CD4-positive, alpha-beta memory T cell (primary cell): ENCODE measurements around the gene KLRF1. TPM values are rescaled to one million over a fixed set of nuclear protein-coding genes. Genes with fewer than 3 reads are reported as not detected.

Experiments
- CTCF ChIA-PET: fragments of 350-600 bp; sonication (Branson Sonifier 250); formaldehyde crosslinking; loops from one replicate; lab custom pipeline; 2021; ENCODE audit warnings: inconsistent platforms; ENCODE audit not compliant: partially characterized antibody; lab: Charles Lee
- POLR2A ChIA-PET: fragments of 350-600 bp; sonication (Branson Sonifier 250); formaldehyde crosslinking; loops from one replicate; lab custom pipeline; 2021; ENCODE audit not compliant: partially characterized antibody; lab: Charles Lee
- DNase-seq, 5 donors: peaks; one replicate each; pipeline versions ENCODE4 v3.0.0 to v3.0.0-alpha.2; 2020 to 2022; ENCODE audit warnings: mixed read lengths in 1 of 5
- H3K27ac ChIP-seq: one replicate; pipeline ENCODE4 v1.7.0; 2013; ENCODE audit warnings: low read depth, low read length
- H3K27me3 ChIP-seq: 2 replicates; pipeline ENCODE4 v1.7.0; 2013; ENCODE audit warnings: mild to moderate bottlenecking, low read length, moderate library complexity; ENCODE audit not compliant: insufficient read depth
- H3K36me3 ChIP-seq: 2 replicates; pipeline ENCODE4 v1.7.0; 2013; ENCODE audit warnings: mild to moderate bottlenecking, low read length, moderate library complexity; ENCODE audit not compliant: insufficient read depth
- H3K4me1 ChIP-seq: 2 replicates; pipeline ENCODE4 v1.7.0; 2013; ENCODE audit warnings: mild to moderate bottlenecking, low read length, moderate library complexity; ENCODE audit not compliant: insufficient read depth
- H3K4me3 ChIP-seq, 2 donors: one replicate each; pipeline ENCODE4 v1.7.0; 2013; ENCODE audit warnings: low read length in 2 of 2, mild to moderate bottlenecking in 1 of 2
- H3K9me3 ChIP-seq, 2 donors: one replicate each; pipeline ENCODE4 v1.7.0; 2013; ENCODE audit warnings: low read length in 2 of 2, control low read depth in 1 of 2; ENCODE audit not compliant: control insufficient read depth in 1 of 2
- H3K27ac Mint-ChIP-seq, 7 donors: one replicate each; pipeline ENCODE4 v1.8.0; 2020 to 2021; ENCODE audit warnings: mixed read lengths in 7 of 7, mild to moderate bottlenecking in 6 of 7, inconsistent platforms in 3 of 7, moderate library complexity in 3 of 7
- H3K27me3 Mint-ChIP-seq, 2 donors: one replicate each; pipeline ENCODE4 v1.8.0; 2020 to 2021; ENCODE audit warnings: mixed read lengths in 2 of 2
- H3K36me3 Mint-ChIP-seq, 2 donors: one replicate each; pipeline ENCODE4 v1.8.0; 2020 to 2021; ENCODE audit warnings: mixed read lengths in 2 of 2, inconsistent platforms in 1 of 2, mild to moderate bottlenecking in 1 of 2
- H3K4me1 Mint-ChIP-seq, 4 donors: one replicate each; pipeline ENCODE4 v1.8.0; 2020 to 2021; ENCODE audit warnings: mixed read lengths in 4 of 4, mild to moderate bottlenecking in 1 of 4
- H3K4me3 Mint-ChIP-seq, 8 donors: one replicate each; pipeline ENCODE4 v1.8.0; 2020 to 2021; ENCODE audit warnings: mixed read lengths in 8 of 8, mild to moderate bottlenecking in 7 of 8, moderate library complexity in 6 of 8, inconsistent platforms in 3 of 8
- H3K9me3 Mint-ChIP-seq, 8 donors: one replicate each; pipeline ENCODE4 v1.8.0; 2020 to 2021; ENCODE audit warnings: mixed read lengths in 8 of 8, mild to moderate bottlenecking in 5 of 8, inconsistent platforms in 3 of 8, moderate library complexity in 1 of 8
- intact Hi-C: fragments of 100-400 bp; cut with micrococcal nuclease; formaldehyde crosslinking; loops from one replicate; pipeline ENCODE4 v1.15.1; 2023
- polyA plus RNA-seq, 2 donors: library from polyadenylated mRNA; unstranded; fragments of 300-500 nt; fragmentation: Illumina TruSeq; gene quantifications; one replicate each; pipeline ENCODE4 v1.2.3, GENCODE V29; 2021
- total RNA-seq, 2 experiments: library from RNA; stranded (reverse); gene quantifications; one replicate each; pipeline ENCODE4 v1.2.3, GENCODE V29; 2021

Gene KLRF1
- total and polyA plus RNA-seq, 4 experiments from 2014 or later, result 0.28 to 1.1 (median 0.40) TPM

- Histone ChIP-seq H3K9me3 (no peaks in the 10 kb centered on the region), H3K27me3 (no peaks in the 10 kb centered on the region), H3K36me3 (no peaks in the 10 kb centered on the region), H3K4me1 (peaks cover 11% of the 10 kb centered on the region), H3K4me3 (no peak overlapping the region), H3K27ac (no peak overlapping the region)
- CTCF ChIA-PET, result interaction anchor here (0.7 kb wide), 1 partner anchor 11 kb away, joined by 3 read pairs; no protein-coding TSS in a partner anchor
- Mint-ChIP-seq H3K9me3 (peaks cover 0 to 2% (median 0%) of the 10 kb centered on the region in 8 donors), H3K27ac (peak overlapping the region in 1 of 7 donors; percentile 73), H3K36me3 (no peaks in the 10 kb centered on the region), H3K4me1 (peaks cover 6 to 23% (median 15%) of the 10 kb centered on the region in 4 donors), H3K27me3 (no peaks in the 10 kb centered on the region), H3K4me3 (no peak overlapping the region)
- DNase-seq, result no peak
- intact Hi-C loops, result no loop called here
- POLR2A ChIA-PET, result no interaction called here
Observed at GRCh38 chr12:9786726-9787717, 40.3 kb upstream of the KLRF1 start.

GRCh38 chr12:9792185-9792900, 34.9 kb upstream of the KLRF1 start:
- Histone ChIP-seq H3K27me3 (no peaks in the 10 kb centered on the region), H3K4me3 (no peak overlapping the region), H3K4me1 (peaks cover 55% of the 10 kb centered on the region), H3K27ac (no peak overlapping the region), H3K36me3 (no peaks in the 10 kb centered on the region), H3K9me3 (no peaks in the 10 kb centered on the region)
- peak overlapping the region in 1 of 7 donors; percentile 52 for H3K27ac Mint-ChIP-seq
- DNase-seq, result no peak
- intact Hi-C loops, result no loop called here
- no peaks in the 10 kb centered on the region for H3K36me3 Mint-ChIP-seq
- peaks cover 0 to 2% of the 10 kb centered on the region in 2 donors for H3K27me3 Mint-ChIP-seq
- H3K4me3 Mint-ChIP-seq, result peak overlapping the region in 1 of 8 donors; percentile 16
- CTCF ChIA-PET, result interaction anchor here (0.9 to 1.7 kb wide), 3 partner anchors 16 to 42 kb away, joined by 3 to 19 read pairs (median 3); no protein-coding TSS in a partner anchor
- peaks cover 32 to 56% (median 44%) of the 10 kb centered on the region in 4 donors for H3K4me1 Mint-ChIP-seq
- POLR2A ChIA-PET, result interaction anchor here (0.9 to 1.8 kb wide), 4 partner anchors 10 to 34 kb away, joined by 3 to 9 read pairs (median 4); partner anchors contain the start of gene CD69
- H3K9me3 Mint-ChIP-seq, result peaks cover 0 to 2% (median 0%) of the 10 kb centered on the region in 8 donors

- Histone ChIP-seq H3K36me3 (no peaks in the 10 kb centered on the region), H3K4me1 (peaks cover 57% of the 10 kb centered on the region), H3K27ac (no peak overlapping the region), H3K4me3 (no peak overlapping the region), H3K9me3 (no peaks in the 10 kb centered on the region), H3K27me3 (no peaks in the 10 kb centered on the region)
- DNase-seq, result no peak
- peak overlapping the region in 1 of 7 donors; percentile 86 for H3K27ac Mint-ChIP-seq
- peak overlapping the region in 5 of 8 donors; percentile 9 to 84 (median 58) for H3K4me3 Mint-ChIP-seq
- H3K4me1 Mint-ChIP-seq, result peaks cover 34 to 52% (median 47%) of the 10 kb centered on the region in 4 donors
- H3K9me3 Mint-ChIP-seq, result peaks cover 0 to 2% (median 0%) of the 10 kb centered on the region in 8 donors
- H3K36me3 Mint-ChIP-seq, result no peaks in the 10 kb centered on the region
- CTCF ChIA-PET, result interaction anchor here (0.9 to 1.7 kb wide), 3 partner anchors 17 to 43 kb away, joined by 3 to 19 read pairs (median 3); no protein-coding TSS in a partner anchor
- peaks cover 0 to 2% of the 10 kb centered on the region in 2 donors for H3K27me3 Mint-ChIP-seq
- intact Hi-C loops, result no loop called here
- POLR2A ChIA-PET, result interaction anchor here (0.9 to 1.8 kb wide), 4 partner anchors 11 to 34 kb away, joined by 3 to 9 read pairs (median 4); partner anchors contain the start of gene CD69
Observed at GRCh38 chr12:9792961-9793617, 34.2 kb upstream of the KLRF1 start.

- H3K36me3 ChIP-seq, result no peaks in the 10 kb centered on the region
- H3K4me1 ChIP-seq, result peaks cover 57% of the 10 kb centered on the region
- Mint-ChIP-seq H3K9me3 (peaks cover 0 to 2% (median 0%) of the 10 kb centered on the region in 8 donors), H3K27ac (peak overlapping the region; percentile 50 to 86 (median 61)), H3K4me1 (peaks cover 35 to 53% (median 46%) of the 10 kb centered on the region in 4 donors), H3K36me3 (no peaks in the 10 kb centered on the region), H3K4me3 (peak overlapping the region; percentile 48 to 84 (median 58)), H3K27me3 (peaks cover 0 to 2% of the 10 kb centered on the region in 2 donors)
- no peaks in the 10 kb centered on the region for H3K27me3 ChIP-seq
- peak in 3 of 5 donors; percentile 21 to 35 (median 31) for DNase-seq
- CTCF ChIA-PET, result interaction anchor here (1.0 to 10.7 kb wide), 5 partner anchors 9 to 42 kb away, joined by 3 to 889 read pairs (median 4); partner anchors contain the start of gene CD69
- POLR2A ChIA-PET, result interaction anchor here (0.7 to 7.4 kb wide), 8 partner anchors 13 to 146 kb away, joined by 3 to 422 read pairs (median 4); partner anchors contain the start of gene CD69
- no peaks in the 10 kb centered on the region for H3K9me3 ChIP-seq
- H3K27ac ChIP-seq, result no peak overlapping the region
- no peak overlapping the region for H3K4me3 ChIP-seq
- intact Hi-C loops, result loop anchor here (2.0 kb wide), 1 partner anchor 13 kb away; no protein-coding TSS in a partner anchor
Observed at GRCh38 chr12:9793779-9794395, 33.4 kb upstream of the KLRF1 start.

GRCh38 chr12:9794484-9795093, 32.7 kb upstream of the KLRF1 start:
- H3K27me3 Mint-ChIP-seq, result peaks cover 0 to 2% of the 10 kb centered on the region in 2 donors
- Histone ChIP-seq H3K27me3 (no peaks in the 10 kb centered on the region), H3K4me3 (no peak overlapping the region), H3K27ac (no peak overlapping the region), H3K9me3 (no peaks in the 10 kb centered on the region), H3K36me3 (no peaks in the 10 kb centered on the region), H3K4me1 (peaks cover 57% of the 10 kb centered on the region)
- peak overlapping the region in 7 of 8 donors; percentile 34 to 84 (median 71) for H3K4me3 Mint-ChIP-seq
- intact Hi-C loops, result loop anchor here (2.0 to 5.0 kb wide), 4 partner anchors 14 to 398 kb away; no protein-coding TSS in a partner anchor
- POLR2A ChIA-PET, result interaction anchor here (0.7 to 7.4 kb wide), 9 partner anchors 14 to 147 kb away, joined by 3 to 422 read pairs (median 3); partner anchors contain the start of gene CD69
- H3K4me1 Mint-ChIP-seq, result peaks cover 35 to 53% (median 46%) of the 10 kb centered on the region in 4 donors
- DNase-seq, result no peak
- peaks cover 0 to 2% (median 0%) of the 10 kb centered on the region in 8 donors for H3K9me3 Mint-ChIP-seq
- no peaks in the 10 kb centered on the region for H3K36me3 Mint-ChIP-seq
- H3K27ac Mint-ChIP-seq, result peak overlapping the region; percentile 14 to 91 (median 58)
- CTCF ChIA-PET, result interaction anchor here (0.7 to 10.7 kb wide), 6 partner anchors 10 to 160 kb away, joined by 3 to 889 read pairs (median 4); partner anchors contain the start of gene CD69
